GM19452 (cell line): Measurements from ENCODE around the gene PRM1.
"Not testable (repeated sequence)": the region's sequence is repeated elsewhere in the genome, so short reads cannot be mapped to it uniquely, and the experiment has no call there.

ENCODE experiments used
- ATAC-seq: cut with Tn5 transposase; IDR thresholded peaks from one replicate; pipeline ENCODE4 v1.9.1; 2021; ENCODE audit not compliant: unreplicated experiment

PRM1 gene

DNA sequence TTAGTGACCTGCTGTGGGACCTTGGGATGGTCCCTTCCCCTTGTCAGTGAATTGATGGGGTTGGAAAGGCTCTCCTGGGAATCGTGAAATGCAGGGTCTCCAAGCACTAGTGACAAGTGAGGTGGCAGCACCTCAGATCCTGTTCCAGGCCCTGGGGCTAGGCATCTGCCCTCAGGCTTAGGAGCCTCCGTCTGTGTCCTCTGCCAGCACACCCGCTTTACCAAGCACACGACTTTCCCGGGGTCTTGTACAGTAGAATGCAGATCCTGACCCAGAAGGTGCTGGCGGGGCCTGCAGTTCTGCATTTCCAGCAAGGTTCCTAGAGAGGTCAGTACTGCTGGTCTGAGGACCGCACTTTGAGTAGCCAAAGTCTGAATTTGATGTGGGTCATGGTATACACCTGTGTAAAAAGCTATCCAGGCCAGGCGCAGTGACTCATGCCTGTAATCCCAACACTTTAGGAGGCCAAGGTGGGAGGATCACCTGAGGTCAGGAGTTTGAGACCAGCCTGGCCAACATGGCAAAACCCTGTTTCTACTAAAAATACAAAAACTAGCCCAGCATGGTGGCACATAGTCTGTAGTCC lies 33.3 kb upstream of the PRM1 start:
- ATAC-seq: no peak

- ATAC-seq: no peak
Measured at GRCh38 chr16:11313493-11314308, 32.6 kb upstream of the PRM1 start.

DNA sequence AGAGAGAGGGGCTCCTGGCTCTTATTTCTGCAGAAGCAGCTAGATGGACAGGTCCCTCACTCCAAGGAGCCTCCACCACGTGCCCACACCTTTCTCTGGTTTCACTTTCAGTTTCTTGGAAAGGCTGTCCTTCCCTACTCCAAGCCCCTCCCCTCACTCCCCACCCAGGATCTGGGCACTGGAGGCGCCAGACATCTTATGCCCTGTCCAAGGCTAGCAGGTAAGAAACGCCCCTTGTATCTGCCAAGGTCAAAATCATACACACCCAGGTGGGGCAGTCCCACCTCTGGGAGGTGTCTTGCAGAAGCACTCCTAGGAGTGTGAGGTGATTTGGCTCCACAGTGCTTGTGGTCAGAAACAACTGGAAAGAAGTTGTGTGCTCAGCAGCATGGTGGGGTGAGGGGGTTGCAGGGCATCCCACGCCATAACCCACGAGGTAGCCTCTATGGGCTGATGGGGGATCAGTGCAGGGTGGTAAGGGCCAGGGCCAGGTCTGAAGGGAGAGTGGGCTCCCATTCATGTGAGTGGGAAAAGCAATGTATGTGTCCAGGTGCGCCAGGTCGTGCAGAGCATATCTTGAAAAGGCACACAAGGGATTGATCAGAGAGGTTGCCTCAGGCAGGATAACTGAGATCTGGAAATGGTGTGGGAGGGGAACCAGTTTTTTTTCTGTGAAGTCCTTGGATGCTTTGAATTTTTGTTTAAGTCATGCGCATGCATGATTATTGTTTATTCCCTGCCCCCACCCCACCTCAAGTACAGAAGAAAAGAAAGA lies 31.8 kb upstream of the PRM1 start:
- no peak for ATAC-seq

GRCh38 chr16:11310997-11311561 lies 29.9 kb upstream of the PRM1 start:
- peak; percentile 35 for ATAC-seq

GRCh38 chr16:11310634-11310977 lies 29.5 kb upstream of the PRM1 start:
- ATAC-seq: no peak

DNA sequence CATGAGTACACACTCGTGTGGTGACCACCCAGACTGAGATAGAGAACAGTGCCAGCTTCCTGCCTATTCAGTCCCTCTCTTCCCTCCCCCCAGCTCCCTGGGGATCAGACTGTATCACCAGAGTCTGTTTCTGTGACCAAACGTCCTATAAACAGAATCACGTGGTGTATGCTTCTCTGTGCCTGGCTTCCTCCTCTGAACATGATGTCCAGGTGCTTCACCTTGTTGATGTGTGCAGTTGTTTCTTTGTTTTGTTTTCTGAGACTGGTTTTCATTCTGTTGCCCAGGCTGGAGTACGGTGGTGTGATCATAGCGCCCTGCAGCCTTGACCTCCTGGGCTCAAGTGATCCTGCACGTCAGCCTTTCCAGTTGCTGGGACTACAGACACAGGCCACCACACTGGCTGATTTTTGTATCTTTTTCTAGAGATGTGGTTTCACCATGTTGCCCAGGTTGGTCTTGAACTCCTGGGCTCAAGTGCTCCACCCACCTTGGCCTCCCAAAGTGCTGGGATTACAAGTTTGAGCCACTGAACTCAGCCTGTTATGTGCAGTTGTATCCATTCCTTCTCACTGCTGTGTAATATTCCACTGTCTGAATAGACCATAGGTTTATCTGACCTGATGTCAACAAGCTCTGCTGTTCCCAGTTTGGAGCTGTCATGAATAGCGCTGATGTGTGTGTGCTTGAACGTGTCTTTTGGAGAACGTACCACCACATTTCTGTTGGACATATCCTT lies 28.9 kb upstream of the PRM1 start:
- ATAC-seq: peak; percentile 41

DNA sequence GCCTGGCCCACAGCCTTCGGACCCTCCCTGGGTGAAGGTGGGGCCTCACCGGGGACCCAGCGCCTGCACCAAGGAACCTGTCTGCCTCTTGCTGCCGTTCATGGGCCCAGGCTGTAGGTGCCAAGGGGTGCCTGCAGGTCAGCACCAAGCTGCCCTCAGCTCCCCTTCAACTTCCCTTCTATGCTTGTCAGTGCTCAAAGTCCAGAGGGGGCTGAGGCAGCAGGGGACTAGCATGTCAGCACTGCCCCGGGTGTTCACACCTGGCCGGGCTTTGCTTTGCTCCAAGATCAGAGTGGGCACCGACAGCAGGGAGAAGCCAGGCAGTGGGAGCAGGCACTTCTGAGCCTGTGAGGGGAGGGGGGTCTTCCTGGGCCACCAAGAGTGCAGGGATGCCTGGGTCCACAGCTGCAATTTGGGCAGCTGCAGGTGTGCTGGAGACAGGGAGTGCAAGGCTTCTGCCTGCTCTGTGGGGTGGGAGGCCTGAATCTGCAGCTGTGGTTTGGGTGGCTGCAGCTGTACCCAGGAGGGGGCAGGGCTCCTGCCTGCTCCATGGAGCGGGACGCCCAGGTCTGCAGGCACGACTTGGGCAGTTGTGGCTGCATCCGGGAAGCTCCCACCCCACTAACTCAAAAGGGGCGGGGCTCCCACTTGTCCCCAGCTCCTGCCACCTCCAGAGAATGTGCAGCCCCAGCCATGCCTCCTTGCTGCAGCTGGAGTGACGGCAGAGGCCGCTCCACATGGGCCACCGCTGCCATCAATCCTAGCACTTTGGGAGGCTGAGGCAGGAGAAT lies 27.6 kb upstream of the PRM1 start:
- ATAC-seq: no peak

GRCh38 chr16:11307639-11308492 lies 26.7 kb upstream of the PRM1 start:
- no peak for ATAC-seq

GRCh38 chr16:11306997-11307638 lies 26.0 kb upstream of the PRM1 start:
- no peak for ATAC-seq

- ATAC-seq: no peak
Measured at GRCh38 chr16:11306381-11306780, 25.3 kb upstream of the PRM1 start.

- ATAC-seq: no peak
Measured at GRCh38 chr16:11303405-11304138, 22.4 kb upstream of the PRM1 start.

DNA sequence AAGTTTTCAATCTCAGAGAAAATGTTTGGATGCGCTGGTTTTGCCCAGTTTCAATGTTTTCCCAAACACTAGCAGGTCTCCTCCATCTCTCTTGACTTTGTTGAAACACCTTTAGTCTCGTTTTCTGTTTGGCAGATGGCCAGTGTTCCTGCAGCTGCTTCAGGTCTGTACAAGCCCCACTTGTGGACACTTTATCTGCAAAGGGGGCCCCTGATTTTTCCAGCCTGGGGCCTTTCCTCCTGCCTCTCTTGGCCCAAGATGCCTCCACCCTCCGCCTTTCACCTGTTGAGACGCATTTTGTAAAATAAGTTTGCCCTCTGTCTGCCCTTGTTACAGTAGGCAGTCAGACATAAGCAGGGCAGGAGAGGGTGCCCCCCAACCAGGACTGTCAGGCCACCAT lies 21.8 kb upstream of the PRM1 start:
- ATAC-seq: no peak

- no peak for ATAC-seq
Measured at GRCh38 chr16:11301645-11302501, 20.7 kb upstream of the PRM1 start.

DNA sequence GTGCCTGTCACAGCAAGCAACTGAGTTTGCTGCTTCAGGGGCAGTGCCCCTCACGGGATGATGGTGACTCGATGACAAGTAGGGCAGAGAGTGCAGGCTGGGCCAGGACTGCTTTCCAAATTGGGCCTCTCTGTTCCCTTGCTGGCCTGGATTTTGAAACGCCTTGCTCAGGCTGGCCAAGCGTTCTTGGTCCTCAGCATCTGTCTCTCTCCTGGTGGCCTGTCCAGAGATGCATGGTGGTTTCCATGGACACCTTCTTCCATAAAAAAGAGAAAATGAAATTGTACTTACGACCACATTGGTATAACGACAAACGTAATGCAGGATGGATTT lies 19.4 kb upstream of the PRM1 start:
- ATAC-seq: no peak

DNA sequence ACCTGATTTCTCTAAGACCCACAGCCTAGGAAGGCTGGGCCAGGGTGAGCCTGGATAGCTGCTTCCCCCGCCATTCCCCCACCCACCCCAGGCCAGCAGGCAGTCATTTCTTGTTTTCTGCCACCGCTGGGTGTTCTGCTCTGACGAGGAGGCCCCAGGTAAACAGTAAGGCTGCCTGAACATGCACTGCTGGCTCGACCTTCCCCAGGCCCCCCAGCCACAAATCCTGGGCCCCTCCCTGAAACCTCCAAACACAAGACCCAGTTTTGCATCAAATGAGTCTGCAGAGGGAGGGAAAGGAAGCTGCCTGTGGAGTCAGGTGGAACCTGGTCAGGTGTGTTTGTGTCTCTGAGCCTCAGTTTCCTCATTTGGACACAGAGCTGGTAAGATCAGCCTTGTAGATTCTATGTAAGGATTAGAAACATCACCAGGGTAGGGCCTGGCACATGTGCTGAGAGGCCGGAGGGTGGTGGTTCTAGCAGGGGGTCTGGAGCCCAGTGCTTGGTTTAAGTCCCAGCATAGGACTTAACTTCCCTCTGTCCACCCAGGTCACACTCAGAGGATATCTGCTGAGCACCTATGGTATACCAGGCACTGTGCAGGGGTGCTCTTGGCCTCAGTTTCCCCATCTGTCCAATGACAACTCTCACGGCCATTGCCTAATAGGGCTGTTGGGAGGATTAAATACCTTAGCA lies 18.9 kb upstream of the PRM1 start:
- no peak for ATAC-seq

GRCh38 chr16:11298950-11299547 lies 17.9 kb upstream of the PRM1 start:
- not testable (repeated sequence) for ATAC-seq
